Measurements from ENCODE around the gene RASAL1.

GRCh38 chr12:113130457-113131135 lies 5.0 kb downstream of the RASAL1 start:
- TF ChIP-seq ERG (CRISPR knock-in tag; IDR thresholded peaks at IDR 0.05) (no peak), USF2 (CRISPR knock-in tag; IDR thresholded peaks at IDR 0.05) (no peak), IRF1 (CRISPR knock-in tag; IDR thresholded peaks at IDR 0.05) (no peak), NR2C2 (CRISPR knock-in tag; IDR thresholded peaks at IDR 0.05) (no peak), MLX (CRISPR knock-in tag; IDR thresholded peaks at IDR 0.05) (no peak), CTCF (IDR thresholded peaks at IDR 0.05) (no peak), E2F4 (CRISPR knock-in tag; IDR thresholded peaks at IDR 0.05; ENCODE audit: borderline replicate concordance, low read depth) (no peak), ATF1 (CRISPR knock-in tag; IDR thresholded peaks at IDR 0.05) (no peak)
